22Rv1 (cell line): ENCODE measurements around the gene LRRC25.

Source experiments
- H3K27ac ChIP-seq: fragments of 450-650 bp; 2 replicates; pipeline ENCODE4 v1.5.1; 2017
- ZFX ChIP-seq: fragments of 450-650 bp; IDR thresholded peaks from 2 replicates; pipeline ENCODE4 v1.6.1; 2017; ENCODE audit warnings: antibody characterized with exemption, borderline replicate concordance
- TF ChIP-seq, protein P1 (sequence below): fragments of 450-650 bp; IDR thresholded peaks from 2 replicates; pipeline ENCODE4 v1.5.1; 2017; ENCODE audit warnings: mild to moderate bottlenecking

The LRRC25 gene

DNA sequence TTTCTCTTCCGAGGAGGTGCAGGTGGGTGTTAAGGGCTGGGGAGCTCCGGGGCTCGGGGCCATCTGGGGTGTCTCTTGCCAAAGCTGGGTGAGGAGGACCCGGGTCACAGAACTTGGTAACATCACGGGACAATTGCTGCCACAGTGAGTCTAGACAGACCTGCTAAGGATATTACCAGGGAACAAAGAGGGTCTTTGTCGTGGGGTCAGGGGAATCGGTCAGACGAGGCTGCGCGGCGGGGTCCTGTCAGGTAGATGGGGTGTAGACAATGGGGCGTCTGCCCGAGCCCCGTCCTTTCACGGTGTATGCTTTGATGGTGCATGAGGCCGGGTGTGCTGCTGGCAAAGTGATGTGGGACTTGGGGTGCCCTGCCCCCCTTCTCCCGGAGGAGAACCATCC lies 49.3 kb downstream of the LRRC25 start:
- no peak for TF ChIP-seq ZFX
- TF ChIP-seq, protein P1, sequence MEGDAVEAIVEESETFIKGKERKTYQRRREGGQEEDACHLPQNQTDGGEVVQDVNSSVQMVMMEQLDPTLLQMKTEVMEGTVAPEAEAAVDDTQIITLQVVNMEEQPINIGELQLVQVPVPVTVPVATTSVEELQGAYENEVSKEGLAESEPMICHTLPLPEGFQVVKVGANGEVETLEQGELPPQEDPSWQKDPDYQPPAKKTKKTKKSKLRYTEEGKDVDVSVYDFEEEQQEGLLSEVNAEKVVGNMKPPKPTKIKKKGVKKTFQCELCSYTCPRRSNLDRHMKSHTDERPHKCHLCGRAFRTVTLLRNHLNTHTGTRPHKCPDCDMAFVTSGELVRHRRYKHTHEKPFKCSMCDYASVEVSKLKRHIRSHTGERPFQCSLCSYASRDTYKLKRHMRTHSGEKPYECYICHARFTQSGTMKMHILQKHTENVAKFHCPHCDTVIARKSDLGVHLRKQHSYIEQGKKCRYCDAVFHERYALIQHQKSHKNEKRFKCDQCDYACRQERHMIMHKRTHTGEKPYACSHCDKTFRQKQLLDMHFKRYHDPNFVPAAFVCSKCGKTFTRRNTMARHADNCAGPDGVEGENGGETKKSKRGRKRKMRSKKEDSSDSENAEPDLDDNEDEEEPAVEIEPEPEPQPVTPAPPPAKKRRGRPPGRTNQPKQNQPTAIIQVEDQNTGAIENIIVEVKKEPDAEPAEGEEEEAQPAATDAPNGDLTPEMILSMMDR: no peak
- no peak overlapping the region for H3K27ac ChIP-seq

DNA sequence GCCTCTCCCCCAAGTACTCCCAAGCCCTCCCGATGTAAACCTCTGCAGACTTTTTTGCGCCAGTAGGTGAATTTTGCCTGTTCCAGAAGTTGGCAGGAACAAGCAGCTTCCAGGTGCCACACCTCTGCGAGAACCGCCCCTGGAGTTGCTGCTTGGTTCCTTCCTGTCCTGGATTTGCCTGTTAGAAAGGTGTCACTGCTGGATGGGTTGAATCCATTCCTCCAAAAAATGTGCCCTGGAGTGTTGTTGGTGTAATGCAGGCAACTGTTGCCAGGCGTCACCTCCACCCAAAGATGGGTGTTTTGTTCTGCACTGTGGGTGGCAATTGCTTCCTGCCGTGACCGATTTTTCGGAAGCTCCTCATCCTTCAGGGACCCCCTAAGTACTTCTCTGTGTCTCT lies 51.3 kb downstream of the LRRC25 start:
- TF ChIP-seq, protein P1: no peak
- TF ChIP-seq ZFX: no peak
- no peak overlapping the region for H3K27ac ChIP-seq

DNA sequence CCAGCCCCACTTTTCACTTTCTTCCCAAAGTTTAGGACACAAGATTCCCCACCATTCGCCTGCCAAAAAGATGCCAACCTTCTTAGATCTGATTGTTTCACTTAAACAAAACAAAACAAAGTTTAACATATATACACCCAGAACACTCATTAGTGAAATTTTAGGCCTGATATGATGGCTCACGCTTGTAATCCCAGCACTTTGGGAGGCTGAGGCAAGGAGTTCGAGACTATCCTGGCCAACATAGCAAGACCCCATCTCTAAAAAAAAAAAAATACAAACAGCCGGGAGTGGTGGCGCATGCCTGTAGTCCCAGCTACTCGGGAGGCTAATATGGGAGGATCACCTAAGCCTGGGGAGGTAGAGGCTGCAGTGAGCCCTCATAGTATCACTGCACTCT lies 52.1 kb downstream of the LRRC25 start:
- H3K27ac ChIP-seq: no peak overlapping the region
- TF ChIP-seq, protein P1: no peak
- TF ChIP-seq ZFX: no peak

DNA sequence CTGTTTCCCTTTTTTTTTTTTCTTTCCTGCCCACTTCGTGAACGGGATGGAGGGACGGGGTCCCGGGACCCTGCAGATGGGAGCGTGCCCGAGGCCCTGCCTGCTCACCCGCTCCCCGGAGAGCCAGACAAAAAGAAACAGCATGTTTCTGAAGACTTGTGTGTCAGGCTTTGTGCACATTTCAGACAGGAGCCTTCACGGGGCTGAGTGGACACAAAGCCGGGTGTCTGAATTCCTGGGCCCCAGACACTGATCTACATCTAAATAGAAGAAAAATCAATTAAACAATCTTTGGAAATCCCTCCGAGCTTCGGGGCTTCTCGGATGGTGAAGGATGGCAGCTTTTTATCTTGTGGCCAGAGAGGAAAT lies 52.9 kb downstream of the LRRC25 start:
- TF ChIP-seq ZFX: no peak
- TF ChIP-seq, protein P1: no peak
- H3K27ac ChIP-seq: no peak overlapping the region

DNA sequence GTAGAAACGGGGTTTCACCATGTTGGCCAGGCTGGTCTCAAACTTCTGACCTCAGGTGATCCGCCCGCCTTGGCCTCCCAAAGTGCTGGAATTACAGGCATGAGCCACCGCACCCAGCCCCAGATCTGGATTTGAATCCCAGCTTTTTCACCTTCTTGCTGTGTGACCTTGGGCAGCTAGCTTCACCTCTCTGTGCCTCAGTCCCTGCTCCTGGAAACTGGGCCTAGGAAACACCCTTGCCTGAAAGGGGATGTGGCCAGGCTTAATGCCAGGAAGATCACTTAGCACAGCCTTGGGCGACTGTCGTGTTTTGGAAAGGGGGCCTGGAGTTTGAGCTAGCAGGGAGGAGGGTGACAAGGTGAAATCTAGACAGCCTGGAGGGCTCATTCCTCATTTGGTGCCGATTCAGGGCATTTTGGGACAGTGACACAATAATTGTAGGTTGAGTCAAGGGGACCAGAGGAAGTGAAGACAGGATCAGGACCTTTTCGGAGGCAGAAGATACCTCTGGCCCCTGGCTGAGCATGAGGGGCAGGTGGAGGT lies 55.3 kb downstream of the LRRC25 start:
- no peak overlapping the region for H3K27ac ChIP-seq
- TF ChIP-seq, protein P1: no peak
- no peak for TF ChIP-seq ZFX
